ENCODE data around the gene UBXN7.

DNA sequence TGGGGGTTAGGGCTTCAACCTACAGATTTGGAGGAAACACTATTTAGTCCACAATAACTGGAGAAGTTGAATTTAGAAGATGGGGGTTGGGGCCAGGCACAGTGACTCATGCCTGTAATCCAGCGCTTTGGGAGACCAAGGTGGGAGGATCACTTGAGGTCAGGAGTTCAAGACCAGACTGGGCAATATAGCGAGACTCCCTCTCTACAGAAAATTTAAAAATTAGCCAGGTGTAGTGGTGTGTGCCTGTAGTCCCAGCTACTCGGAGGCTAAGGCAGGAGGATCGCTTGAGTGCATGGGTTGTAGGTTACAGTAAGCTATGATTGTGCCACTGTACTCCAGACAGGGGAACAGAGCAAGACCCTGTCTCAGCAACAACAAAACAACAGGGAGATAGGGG is 109.2 kb downstream of the UBXN7 start:
- TF ChIP-seq, protein P1, sequence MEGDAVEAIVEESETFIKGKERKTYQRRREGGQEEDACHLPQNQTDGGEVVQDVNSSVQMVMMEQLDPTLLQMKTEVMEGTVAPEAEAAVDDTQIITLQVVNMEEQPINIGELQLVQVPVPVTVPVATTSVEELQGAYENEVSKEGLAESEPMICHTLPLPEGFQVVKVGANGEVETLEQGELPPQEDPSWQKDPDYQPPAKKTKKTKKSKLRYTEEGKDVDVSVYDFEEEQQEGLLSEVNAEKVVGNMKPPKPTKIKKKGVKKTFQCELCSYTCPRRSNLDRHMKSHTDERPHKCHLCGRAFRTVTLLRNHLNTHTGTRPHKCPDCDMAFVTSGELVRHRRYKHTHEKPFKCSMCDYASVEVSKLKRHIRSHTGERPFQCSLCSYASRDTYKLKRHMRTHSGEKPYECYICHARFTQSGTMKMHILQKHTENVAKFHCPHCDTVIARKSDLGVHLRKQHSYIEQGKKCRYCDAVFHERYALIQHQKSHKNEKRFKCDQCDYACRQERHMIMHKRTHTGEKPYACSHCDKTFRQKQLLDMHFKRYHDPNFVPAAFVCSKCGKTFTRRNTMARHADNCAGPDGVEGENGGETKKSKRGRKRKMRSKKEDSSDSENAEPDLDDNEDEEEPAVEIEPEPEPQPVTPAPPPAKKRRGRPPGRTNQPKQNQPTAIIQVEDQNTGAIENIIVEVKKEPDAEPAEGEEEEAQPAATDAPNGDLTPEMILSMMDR (conservative IDR thresholded peaks at IDR 0.05 in 1 of 2, IDR thresholded peaks at IDR 0.05 in 1 of 2; ENCODE audit: low read depth in 1 of 2, low read length in 2 of 2): no peak
- no peak for TF ChIP-seq EZH2 (IDR thresholded peaks at IDR 0.05; ENCODE audit: low read length, missing control alignments)
